GM19035 (cell line): ENCODE measurements around the gene MYOCD.
"Not testable (repeated sequence)": the region's sequence is repeated elsewhere in the genome, so short reads cannot be mapped to it uniquely, and the experiment has no call there.

Experiments
- ATAC-seq: cut with Tn5 transposase; IDR thresholded peaks from one replicate; pipeline ENCODE4 v1.9.1; 2021; ENCODE audit not compliant: unreplicated experiment

The MYOCD gene

GRCh38 chr17:12665263-12666210 is at the start of gene MYOCD:
Gene MYOCD (plus strand): TSS chr17:12665890. CDS start chr17:12666189, 299 bp downstream.
- ATAC-seq = no peak

GRCh38 chr17:12616161-12616560 is 49.5 kb upstream of the MYOCD start:
- ATAC-seq = no peak

- ATAC-seq = no peak
Measured at GRCh38 chr17:12618557-12618956, 47.1 kb upstream of the MYOCD start.

GRCh38 chr17:12619459-12620199 is 46.1 kb upstream of the MYOCD start:
- no peak for ATAC-seq

- ATAC-seq = no peak
Measured at GRCh38 chr17:12620200-12620720, 45.4 kb upstream of the MYOCD start.

- no peak for ATAC-seq
Measured at GRCh38 chr17:12622726-12623125, 43.0 kb upstream of the MYOCD start.

- ATAC-seq = no peak
Measured at GRCh38 chr17:12623220-12623848, 42.4 kb upstream of the MYOCD start.

GRCh38 chr17:12624211-12624610 is 41.5 kb upstream of the MYOCD start:
- ATAC-seq = no peak

- no peak for ATAC-seq
Measured at GRCh38 chr17:12625092-12625491, 40.6 kb upstream of the MYOCD start.

GRCh38 chr17:12627177-12627629 is 38.5 kb upstream of the MYOCD start:
- ATAC-seq = no peak

GRCh38 chr17:12627781-12628451 is 37.8 kb upstream of the MYOCD start:
- no peak for ATAC-seq

GRCh38 chr17:12631076-12631475 is 34.6 kb upstream of the MYOCD start:
- ATAC-seq = no peak

- no peak for ATAC-seq
Measured at GRCh38 chr17:12632785-12633184, 32.9 kb upstream of the MYOCD start.

GRCh38 chr17:12634789-12635414 is 30.8 kb upstream of the MYOCD start:
- no peak for ATAC-seq

- ATAC-seq = not testable (repeated sequence)
Measured at GRCh38 chr17:12635996-12636395, 29.7 kb upstream of the MYOCD start.

GRCh38 chr17:12637015-12637414 is 28.7 kb upstream of the MYOCD start:
- no peak for ATAC-seq

GRCh38 chr17:12637745-12638651 is 27.7 kb upstream of the MYOCD start:
- ATAC-seq = no peak

GRCh38 chr17:12640364-12640763 is 25.3 kb upstream of the MYOCD start:
- ATAC-seq = no peak

- ATAC-seq = no peak
Measured at GRCh38 chr17:12641084-12641483, 24.6 kb upstream of the MYOCD start.
